HepG2 (cell line): ENCODE results near the gene DSTYK. TPM values are rescaled to one million over a fixed set of nuclear protein-coding genes. Genes with fewer than 3 reads are reported as not detected.

Source experiments
- AHR ChIP-seq: IDR thresholded peaks from 2 replicates; pipeline ENCODE4 v1.6.1; 2018; ENCODE audit warnings: missing genetic modification reagents, missing compliant biosample characterization
- DMAP1 ChIP-seq: IDR thresholded peaks from 2 replicates; pipeline ENCODE4 v1.6.1; 2016
- HDAC2 ChIP-seq: sonication (generic); formaldehyde crosslinking; IDR thresholded peaks from 2 replicates; pipeline ENCODE4 v1.4.0; 2020; ENCODE audit warnings: missing genetic modification reagents
- HES4 ChIP-seq: sonication (generic); formaldehyde crosslinking; IDR thresholded peaks from 2 replicates; pipeline ENCODE4 v1.9.0; 2021; ENCODE audit warnings: mild to moderate bottlenecking, missing genetic modification reagents, borderline replicate concordance
- MED1 ChIP-seq: sonication (generic); formaldehyde crosslinking; IDR thresholded peaks from 2 replicates; pipeline ENCODE4 v1.4.0; 2020; ENCODE audit warnings: missing genetic modification reagents
- NFE2 ChIP-seq: sonication (generic); formaldehyde crosslinking; IDR thresholded peaks from 2 replicates; pipeline ENCODE4 v1.4.0; 2020; ENCODE audit warnings: missing genetic modification reagents
- RAD51 ChIP-seq: fragments of 450-650 bp; IDR thresholded peaks from 2 replicates; pipeline ENCODE4 v1.6.1; 2016; ENCODE audit warnings: borderline replicate concordance
- SRSF4 ChIP-seq: fragments of 200-400 bp; formaldehyde crosslinking; IDR thresholded peaks from one replicate; pipeline ENCODE4 v1.6.1; 2018; ENCODE audit warnings: mild to moderate bottlenecking, low read depth, low read length, moderate library complexity; ENCODE audit not compliant: poor library complexity, severe bottlenecking
- TEAD3 ChIP-seq: optimal IDR thresholded peaks from 2 replicates; pipeline ENCODE3; 2016; ENCODE audit warnings: borderline replicate concordance
- TP53 ChIP-seq: sonication (generic); formaldehyde crosslinking; conservative IDR thresholded peaks from 2 replicates; pipeline ENCODE4 v1.4.0; 2020; ENCODE audit warnings: missing genetic modification reagents
- ZBTB21 ChIP-seq: sonication (generic); formaldehyde crosslinking; IDR thresholded peaks from 2 replicates; pipeline ENCODE4 v1.4.0; 2020; ENCODE audit warnings: missing genetic modification reagents
- ZFP90 ChIP-seq: sonication (generic); formaldehyde crosslinking; IDR thresholded peaks from 2 replicates; pipeline ENCODE4 v1.8.0; 2022; ENCODE audit warnings: missing genetic modification reagents, mild to moderate bottlenecking, inconsistent platforms, borderline replicate concordance
- ZFY ChIP-seq: sonication (generic); formaldehyde crosslinking; IDR thresholded peaks from 2 replicates; pipeline ENCODE4 v1.4.0; 2020; ENCODE audit warnings: missing genetic modification reagents
- ZKSCAN1 ChIP-seq: fragments of 150-350 bp; IDR thresholded peaks from 2 replicates; pipeline ENCODE4 v1.6.1; 2014; ENCODE audit warnings: low read length
- ZMYM2 ChIP-seq: sonication (generic); formaldehyde crosslinking; IDR thresholded peaks from 2 replicates; pipeline ENCODE4 v1.8.0; 2022; ENCODE audit warnings: mild to moderate bottlenecking, missing genetic modification reagents
- ZNF543 ChIP-seq: sonication (generic); formaldehyde crosslinking; IDR thresholded peaks from 2 replicates; pipeline ENCODE4 v1.4.0; 2020; ENCODE audit warnings: mild to moderate bottlenecking, missing genetic modification reagents
- ZNF558 ChIP-seq: sonication (generic); formaldehyde crosslinking; IDR thresholded peaks from 2 replicates; pipeline ENCODE4 v1.9.0; 2022; ENCODE audit warnings: mild to moderate bottlenecking, missing genetic modification reagents, borderline replicate concordance
- ZNF564 ChIP-seq: sonication (generic); formaldehyde crosslinking; IDR thresholded peaks from 2 replicates; pipeline ENCODE4 v1.8.1; 2023; ENCODE audit warnings: mild to moderate bottlenecking, missing genetic modification reagents
- ZNF567 ChIP-seq: sonication (generic); formaldehyde crosslinking; IDR thresholded peaks from 2 replicates; pipeline ENCODE4 v1.8.1; 2023; ENCODE audit warnings: mild to moderate bottlenecking, missing genetic modification reagents, borderline replicate concordance
- ZNF615 ChIP-seq: sonication (generic); formaldehyde crosslinking; IDR thresholded peaks from 2 replicates; pipeline ENCODE4 v1.5.0; 2020; ENCODE audit warnings: mild to moderate bottlenecking, missing genetic modification reagents, borderline replicate concordance
- ZNF768 ChIP-seq: sonication (generic); formaldehyde crosslinking; IDR thresholded peaks from 2 replicates; pipeline ENCODE4 v1.4.0; 2020; ENCODE audit warnings: missing genetic modification reagents
- ZNF781 ChIP-seq: sonication (generic); formaldehyde crosslinking; IDR thresholded peaks from 2 replicates; pipeline ENCODE4 v1.5.1; 2020; ENCODE audit warnings: borderline replicate concordance, mild to moderate bottlenecking, missing genetic modification reagents; ENCODE audit errors: not compliant biosample characterization
- ZSCAN25 ChIP-seq: sonication (generic); formaldehyde crosslinking; IDR thresholded peaks from 2 replicates; pipeline ENCODE4 v1.8.0; 2022; ENCODE audit warnings: mild to moderate bottlenecking, missing genetic modification reagents
- polyA plus RNA-seq, 8 experiments: library from polyadenylated mRNA; depleted of rRNA in 3 of 8; stranded (reverse) in 7 of 8; unstranded in 1 of 8; fragments of >200 nt; fragmentation: Illumina TruSeq in 4 of 8; extraction: Trizol in 4 of 8; gene quantifications; 2 replicates each; pipeline versions ENCODE4 v1.2.1 to v1.2.3, GENCODE V29; 2011 to 2016; ENCODE audit warnings: low read depth in 4 of 8, missing spikeins in 1 of 8, mixed read lengths in 1 of 8; ENCODE audit not compliant: insufficient read depth in 1 of 8
- total RNA-seq, 5 experiments: library from RNA; depleted of rRNA; stranded (reverse); fragments of >200 nt; fragmentation: Illumina TruSeq; extraction: Trizol; gene quantifications; 2 replicates each; pipeline ENCODE4 v1.2.3, GENCODE V29; 2016; ENCODE audit warnings: low read depth in 1 of 5
- TF ChIP-seq, protein P1 (sequence below): sonication (generic); formaldehyde crosslinking; IDR thresholded peaks from 2 replicates; pipeline ENCODE4 v1.5.0; 2020; ENCODE audit warnings: missing genetic modification reagents
- TF ChIP-seq, protein P2 (sequence below): sonication (generic); formaldehyde crosslinking; IDR thresholded peaks from 2 replicates; pipeline ENCODE4 v1.4.0; 2020; ENCODE audit warnings: missing genetic modification reagents
- TF ChIP-seq, protein P3 (sequence below): sonication (generic); formaldehyde crosslinking; IDR thresholded peaks from 2 replicates; pipeline ENCODE4 v1.4.0; 2020; ENCODE audit warnings: missing genetic modification reagents
- TF ChIP-seq, protein P4 (sequence below): sonication (generic); formaldehyde crosslinking; IDR thresholded peaks from 2 replicates; pipeline ENCODE4 v1.5.0; 2020; ENCODE audit warnings: missing genetic modification reagents

The DSTYK gene
- total and polyA plus RNA-seq, 2 of the 13 experiments (the other 11 are each of a cell fraction or from before 2014, with no cell fraction given): 2.6 to 4.8 TPM

DNA sequence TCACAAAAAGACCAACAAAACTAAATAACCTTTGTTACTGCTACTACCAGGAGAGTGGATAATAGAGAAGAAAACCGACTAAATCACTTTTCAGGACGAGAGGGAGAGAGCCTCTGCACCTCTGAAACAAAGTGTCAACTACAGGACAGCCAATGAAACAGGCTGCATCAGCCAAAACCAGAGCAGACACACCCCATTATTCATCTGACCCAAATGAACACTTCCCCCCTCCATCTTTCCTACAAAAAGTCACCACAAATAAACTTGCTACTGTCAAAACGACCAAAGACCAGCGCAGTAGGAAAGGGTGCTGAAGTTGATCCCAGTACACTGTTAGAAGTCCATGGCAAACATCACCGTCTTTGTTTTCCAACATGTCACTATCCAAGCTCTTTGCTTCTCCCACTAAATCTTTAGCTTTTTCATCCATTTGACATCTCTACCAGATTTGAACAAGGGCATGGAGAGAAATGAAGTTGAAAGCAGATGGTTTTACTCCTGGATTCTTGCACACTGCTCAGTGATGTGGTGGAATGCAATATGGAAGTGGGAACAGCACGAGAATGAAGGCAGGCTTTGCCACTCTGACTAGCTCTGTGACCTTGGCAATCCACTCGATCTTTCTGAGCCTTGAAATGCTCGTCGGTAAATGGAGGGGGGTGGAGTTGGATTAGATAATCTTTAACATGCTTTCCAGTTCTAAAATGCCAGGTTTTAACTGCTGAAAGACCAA lies 20.5 kb downstream of the DSTYK start (continued):
- peak; percentile 57; the same call in 1 of the 2 replicates for TF ChIP-seq ZNF768
- TF ChIP-seq ZNF564: no peak
- no peak for TF ChIP-seq RAD51
- TF ChIP-seq, protein P1, sequence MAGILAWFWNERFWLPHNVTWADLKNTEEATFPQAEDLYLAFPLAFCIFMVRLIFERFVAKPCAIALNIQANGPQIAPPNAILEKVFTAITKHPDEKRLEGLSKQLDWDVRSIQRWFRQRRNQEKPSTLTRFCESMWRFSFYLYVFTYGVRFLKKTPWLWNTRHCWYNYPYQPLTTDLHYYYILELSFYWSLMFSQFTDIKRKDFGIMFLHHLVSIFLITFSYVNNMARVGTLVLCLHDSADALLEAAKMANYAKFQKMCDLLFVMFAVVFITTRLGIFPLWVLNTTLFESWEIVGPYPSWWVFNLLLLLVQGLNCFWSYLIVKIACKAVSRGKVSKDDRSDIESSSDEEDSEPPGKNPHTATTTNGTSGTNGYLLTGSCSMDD (CRISPR knock-in tag): no peak
- peak; percentile 85 for TF ChIP-seq TEAD3 (CRISPR knock-in tag)
- TF ChIP-seq NFE2 (CRISPR knock-in tag): no peak
- TF ChIP-seq, protein P2, sequence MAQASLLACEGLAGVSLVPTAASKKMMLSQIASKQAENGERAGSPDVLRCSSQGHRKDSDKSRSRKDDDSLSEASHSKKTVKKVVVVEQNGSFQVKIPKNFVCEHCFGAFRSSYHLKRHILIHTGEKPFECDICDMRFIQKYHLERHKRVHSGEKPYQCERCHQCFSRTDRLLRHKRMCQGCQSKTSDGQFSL (CRISPR knock-in tag): no peak
- no peak for TF ChIP-seq ZKSCAN1
- TF ChIP-seq ZFP90 (CRISPR knock-in tag): no peak
- TF ChIP-seq ZBTB21 (CRISPR knock-in tag): no peak
- TF ChIP-seq, protein P3, sequence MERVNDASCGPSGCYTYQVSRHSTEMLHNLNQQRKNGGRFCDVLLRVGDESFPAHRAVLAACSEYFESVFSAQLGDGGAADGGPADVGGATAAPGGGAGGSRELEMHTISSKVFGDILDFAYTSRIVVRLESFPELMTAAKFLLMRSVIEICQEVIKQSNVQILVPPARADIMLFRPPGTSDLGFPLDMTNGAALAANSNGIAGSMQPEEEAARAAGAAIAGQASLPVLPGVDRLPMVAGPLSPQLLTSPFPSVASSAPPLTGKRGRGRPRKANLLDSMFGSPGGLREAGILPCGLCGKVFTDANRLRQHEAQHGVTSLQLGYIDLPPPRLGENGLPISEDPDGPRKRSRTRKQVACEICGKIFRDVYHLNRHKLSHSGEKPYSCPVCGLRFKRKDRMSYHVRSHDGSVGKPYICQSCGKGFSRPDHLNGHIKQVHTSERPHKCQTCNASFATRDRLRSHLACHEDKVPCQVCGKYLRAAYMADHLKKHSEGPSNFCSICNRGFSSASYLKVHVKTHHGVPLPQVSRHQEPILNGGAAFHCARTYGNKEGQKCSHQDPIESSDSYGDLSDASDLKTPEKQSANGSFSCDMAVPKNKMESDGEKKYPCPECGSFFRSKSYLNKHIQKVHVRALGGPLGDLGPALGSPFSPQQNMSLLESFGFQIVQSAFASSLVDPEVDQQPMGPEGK: no peak
- no peak for TF ChIP-seq ZSCAN25 (CRISPR knock-in tag)
- TF ChIP-seq HDAC2: no peak; the same call in 1 of the 2 replicates
- TF ChIP-seq SRSF4: no peak
- TF ChIP-seq, protein P4, sequence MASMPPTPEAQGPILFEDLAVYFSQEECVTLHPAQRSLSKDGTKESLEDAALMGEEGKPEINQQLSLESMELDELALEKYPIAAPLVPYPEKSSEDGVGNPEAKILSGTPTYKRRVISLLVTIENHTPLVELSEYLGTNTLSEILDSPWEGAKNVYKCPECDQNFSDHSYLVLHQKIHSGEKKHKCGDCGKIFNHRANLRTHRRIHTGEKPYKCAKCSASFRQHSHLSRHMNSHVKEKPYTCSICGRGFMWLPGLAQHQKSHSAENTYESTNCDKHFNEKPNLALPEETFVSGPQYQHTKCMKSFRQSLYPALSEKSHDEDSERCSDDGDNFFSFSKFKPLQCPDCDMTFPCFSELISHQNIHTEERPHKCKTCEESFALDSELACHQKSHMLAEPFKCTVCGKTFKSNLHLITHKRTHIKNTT: no peak
- TF ChIP-seq ZNF567: no peak
- no peak for TF ChIP-seq TP53 (CRISPR knock-in tag)
- TF ChIP-seq ZNF615: no peak
- TF ChIP-seq DMAP1 (CRISPR knock-in tag): peak; percentile 56; the same call in 1 of the 2 replicates
- TF ChIP-seq ZNF558 (CRISPR knock-in tag): no peak
- TF ChIP-seq ZNF543 (CRISPR knock-in tag): no peak
- peak; percentile 32; the same call in 1 of the 2 replicates for TF ChIP-seq MED1 (CRISPR knock-in tag)
- no peak for TF ChIP-seq AHR
- TF ChIP-seq ZFY (CRISPR knock-in tag): no peak
- TF ChIP-seq ZMYM2 (CRISPR knock-in tag): no peak
- no peak for TF ChIP-seq ZNF781 (CRISPR knock-in tag)
- no peak for TF ChIP-seq HES4 (CRISPR knock-in tag)
